GM12874 (cell line): ENCODE data around the gene VAMP1.

ENCODE experiments used
- CTCF ChIP-seq: IDR thresholded peaks from 2 replicates; pipeline ENCODE4 v1.5.1; 2011; ENCODE audit warnings: low read depth, mild to moderate bottlenecking, control low read depth, low read length, moderate library complexity; ENCODE audit not compliant: insufficient read depth

The VAMP1 gene

GRCh38 chr12:6470375-6471163 lies at the start of gene VAMP1:
TSS of gene VAMP1 (minus strand) at chr12:6470677. CDS start at chr12:6470531, 146 bp downstream.
- no peak for TF ChIP-seq CTCF

GRCh38 chr12:6520186-6520585 lies 49.7 kb upstream of the VAMP1 start:
- TF ChIP-seq CTCF: no peak

GRCh38 chr12:6508087-6508486 lies 37.6 kb upstream of the VAMP1 start:
- no peak for TF ChIP-seq CTCF

- no peak for TF ChIP-seq CTCF
These were observed 36.9 kb upstream of the VAMP1 start for GRCh38 chr12:6507102-6507998.

- no peak for TF ChIP-seq CTCF
These were observed 30.0 kb upstream of the VAMP1 start for GRCh38 chr12:6500466-6500865.

- no peak for TF ChIP-seq CTCF
These were observed 24.5 kb upstream of the VAMP1 start for GRCh38 chr12:6494968-6495367.

GRCh38 chr12:6494258-6494743 lies 23.8 kb upstream of the VAMP1 start:
- TF ChIP-seq CTCF: no peak
